NCI-H345 (cell line): ENCODE data around the gene KCND3.

Experiments used
- DNase-seq: peaks from one replicate; lab custom pipeline; 2025; lab: John Stamatoyannopoulos, UW

Gene KCND3

DNA sequence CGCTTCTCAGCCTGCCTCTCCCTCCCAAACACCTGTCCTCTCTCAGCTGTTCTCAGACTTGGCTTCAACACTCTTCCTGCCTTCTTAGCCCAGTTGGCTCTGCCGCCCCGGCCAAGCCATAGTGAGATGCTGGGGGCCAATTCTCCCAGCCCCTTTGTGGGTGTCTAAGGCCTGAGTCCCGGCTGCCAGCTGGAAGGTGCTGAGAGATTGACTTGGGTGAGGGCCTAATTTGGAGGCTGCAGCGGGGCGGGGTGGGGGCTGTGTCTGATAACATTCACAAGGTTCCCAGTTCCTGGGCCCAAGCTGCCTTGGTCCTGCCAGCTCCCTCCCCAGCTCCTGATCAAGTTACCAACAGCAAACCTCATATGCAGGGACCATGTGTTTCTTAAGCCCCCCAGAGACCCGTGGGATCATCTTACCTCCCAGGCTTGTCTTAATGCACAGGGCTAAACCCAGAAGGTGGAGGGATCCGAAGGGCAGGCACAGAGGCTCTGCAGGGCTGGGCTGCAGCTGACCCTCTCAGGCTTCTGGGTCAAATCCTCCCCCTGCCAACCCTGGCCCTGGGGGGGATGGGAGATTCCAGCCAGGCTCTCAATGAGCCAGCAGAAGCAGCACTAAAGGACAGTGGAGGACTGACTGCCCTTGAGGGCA, 260.1 kb downstream of the KCND3 start:
- DNase-seq, result no peak

DNA sequence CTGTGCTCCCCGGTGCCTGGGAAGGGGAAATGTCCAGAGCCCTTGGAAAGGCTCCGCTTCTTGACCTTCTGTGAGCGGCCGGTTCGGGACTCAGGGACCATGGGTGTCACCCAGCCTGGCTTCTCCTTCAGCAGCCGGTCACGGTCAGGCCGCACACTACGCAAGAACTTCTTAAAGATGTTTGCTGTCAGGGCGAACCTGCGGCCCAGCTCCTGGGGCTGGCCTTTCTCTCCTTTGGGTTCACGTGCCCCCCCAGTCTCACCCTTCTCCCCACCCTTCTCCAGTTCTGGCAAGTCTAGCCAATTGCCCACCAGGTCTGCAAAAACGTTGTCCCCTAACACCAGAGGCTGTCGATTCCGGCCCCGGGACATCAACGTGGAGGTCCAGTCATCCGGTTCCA, 262.4 kb downstream of the KCND3 start:
- no peak for DNase-seq

DNA sequence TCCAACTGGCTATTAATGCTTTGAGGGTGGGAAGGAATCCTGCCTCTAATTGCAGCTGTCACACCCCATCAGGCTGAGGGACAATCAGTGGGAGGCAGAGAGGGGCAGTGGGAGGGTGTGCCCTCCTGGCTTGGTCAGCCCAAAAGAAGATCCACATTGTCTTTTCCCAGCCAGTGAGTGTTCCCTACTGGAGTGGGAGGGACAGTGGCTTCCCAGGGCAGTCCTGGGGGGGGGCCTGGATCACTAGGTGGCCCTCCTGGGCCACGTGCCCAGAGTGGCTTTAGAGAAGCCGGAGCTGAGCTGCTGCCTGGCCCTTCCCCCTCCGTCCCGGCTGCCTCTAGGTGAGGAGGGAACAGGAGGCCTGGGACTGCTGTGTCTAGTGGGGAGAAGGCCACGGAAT, 264.3 kb downstream of the KCND3 start:
- DNase-seq, result no peak

DNA sequence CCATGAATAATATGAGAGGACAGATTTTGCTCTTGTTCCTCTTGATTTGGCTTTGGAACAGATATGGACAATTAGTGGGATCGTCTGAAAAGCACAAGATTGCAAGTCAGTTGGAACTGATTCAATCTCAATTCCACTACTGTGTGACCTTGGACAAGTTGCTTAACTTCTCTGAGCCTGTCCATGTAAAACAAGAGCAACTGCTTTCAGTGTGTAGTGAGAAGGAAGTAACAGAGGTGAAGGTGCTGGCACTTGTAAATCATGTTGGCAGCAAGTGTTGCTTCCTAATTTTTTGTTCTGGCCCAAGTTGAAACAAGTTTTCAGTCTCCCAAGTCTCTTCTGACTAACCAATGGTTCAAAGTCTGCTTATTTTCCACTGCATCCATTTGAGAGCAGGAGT, 265.6 kb downstream of the KCND3 start:
- no peak for DNase-seq

DNA sequence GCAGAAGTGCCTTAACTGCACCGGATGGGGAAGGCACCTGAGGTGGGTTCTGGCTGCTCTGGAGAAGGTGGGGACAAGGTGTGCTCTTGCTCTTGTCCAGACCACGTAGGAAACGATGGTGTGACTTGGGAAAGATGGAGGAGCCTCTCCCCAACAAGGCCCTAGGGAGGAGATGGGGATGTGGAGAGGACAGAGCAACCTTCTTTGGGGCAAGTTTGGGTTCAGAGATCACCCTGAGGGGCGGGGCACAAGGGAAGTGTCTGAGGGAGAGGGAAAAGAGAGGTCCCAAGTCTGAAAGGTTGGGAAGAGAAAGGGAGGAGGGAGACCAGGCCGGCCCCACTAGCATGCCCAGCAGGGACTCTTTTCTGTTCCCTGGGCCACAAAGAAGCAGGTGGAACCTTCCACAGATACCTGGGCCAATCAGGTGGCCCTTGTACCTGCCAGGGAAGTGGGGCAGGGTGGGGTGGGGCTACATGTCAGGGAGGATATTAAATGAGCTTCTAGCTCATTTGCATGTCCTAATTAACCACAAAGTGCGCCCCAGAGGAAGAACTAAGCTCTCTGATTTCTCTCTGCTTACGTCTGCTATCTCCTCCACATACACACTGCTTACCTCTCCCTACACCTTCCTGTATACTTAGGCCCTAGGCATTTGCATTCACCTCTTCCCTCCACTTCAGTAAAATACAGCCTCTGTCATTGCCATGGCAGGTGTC, 266.2 kb downstream of the KCND3 start:
- no peak for DNase-seq

DNA sequence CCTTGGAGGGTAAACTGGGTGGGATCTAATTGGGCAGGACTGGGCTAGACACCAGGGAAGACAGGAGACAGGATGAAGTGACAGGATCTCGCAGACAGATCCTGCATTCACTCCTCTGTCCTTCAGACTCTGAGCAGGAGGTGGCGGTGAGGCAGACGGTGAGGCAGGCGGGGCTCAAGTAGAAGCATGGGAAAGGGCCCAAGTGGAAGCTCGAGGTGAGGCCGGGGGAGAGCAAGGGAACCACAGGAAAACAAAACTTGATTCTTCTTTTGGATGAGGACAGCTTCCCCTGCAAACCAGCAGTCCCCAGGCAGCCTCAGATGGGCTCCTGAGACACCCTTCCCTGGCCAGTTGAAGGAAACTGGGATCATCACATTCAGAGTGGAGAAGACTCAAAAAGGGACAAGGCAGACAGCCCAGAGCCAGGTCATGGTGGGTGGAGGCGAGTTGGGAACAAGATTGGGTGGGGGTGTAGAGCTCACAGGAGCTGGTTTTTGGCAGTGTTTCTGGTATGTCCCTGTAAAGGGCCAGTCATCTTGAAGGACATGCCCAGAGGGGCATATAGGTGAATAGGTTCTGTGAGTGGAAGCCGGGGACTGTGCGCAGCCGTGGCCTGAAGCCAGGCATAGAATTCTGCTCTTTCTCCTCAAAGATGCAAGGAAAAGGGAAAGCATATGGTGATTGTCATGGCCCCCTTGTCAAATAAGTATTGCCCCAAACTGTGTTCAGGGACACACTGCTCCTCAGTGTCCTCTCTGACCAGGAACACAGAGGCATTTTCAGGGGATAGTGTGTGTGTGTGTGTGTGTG, 268.3 kb downstream of the KCND3 start:
- DNase-seq, result no peak
